Upper lobe of left lung (tissue), 4 donors: ENCODE measurements around the gene MUC16.

Source experiments
- CTCF ChIP-seq, 6 experiments: fragments of 450-650 bp in 4 of 6; fragments of 200-600 bp in 2 of 6; sonication (generic) in 2 of 6; IDR thresholded peaks; one replicate each; pipeline ENCODE4 v1.5.1; 2016 to 2019; ENCODE audit warnings: antibody characterized with exemption in 6 of 6
- EP300 ChIP-seq, 4 donors: sonication (generic); formaldehyde crosslinking; IDR thresholded peaks; one replicate each; pipeline ENCODE4 v1.5.1; 2017; ENCODE audit warnings: antibody characterized with exemption in 4 of 4, control low read depth in 2 of 4
- POLR2A ChIP-seq, 4 donors: fragments of 450-650 bp; IDR thresholded peaks; one replicate each; pipeline ENCODE4 v1.5.1; 2016 to 2017; ENCODE audit warnings: antibody characterized with exemption in 4 of 4, mild to moderate bottlenecking in 2 of 4
- POLR2AphosphoS5 ChIP-seq, 2 donors: sonication (generic); formaldehyde crosslinking; IDR thresholded peaks; one replicate each; pipeline ENCODE4 v1.5.1; 2017; ENCODE audit warnings: antibody characterized with exemption in 2 of 2

- no peak for TF ChIP-seq CTCF (IDR thresholded peaks at IDR 0.05)
- TF ChIP-seq POLR2A (IDR thresholded peaks at IDR 0.05), result no peak
- no peak for TF ChIP-seq EP300 (IDR thresholded peaks at IDR 0.05)
- TF ChIP-seq POLR2AphosphoS5 (IDR thresholded peaks at IDR 0.05), result no peak
Measured at GRCh38 chr19:9032136-9032631, 22.0 kb upstream of the MUC16 start.
